SK-MEL-5 (cell line): ENCODE measurements around the gene RACGAP1. TPM values are rescaled to one million over a fixed set of nuclear protein-coding genes. Genes with fewer than 3 reads are reported as not detected.

ENCODE experiments used
- DNase-seq: peaks from one replicate; pipeline ENCODE4 v3.0.0-alpha.2; 2016; ENCODE audit warnings: low read depth, low spot score
- in situ Hi-C: cut with HindIII; loops from 2 replicates; pipeline ENCODE4 v1.10.0; 2016; ENCODE audit warnings: low sequenced_read_pairs, high pct_unique_total_duplicates, low pct_unique_long_range_greater_than_20kb
- polyA plus RNA-seq, 2 experiments: library from polyadenylated mRNA; depleted of rRNA; stranded (reverse); fragments of >200 nt; gene quantifications; 2 replicates each; pipeline ENCODE4 v1.2.3, GENCODE V29; 2015
- total RNA-seq: library from RNA; depleted of rRNA; stranded (reverse); fragments of >200 nt; shearing (Covaris generic); gene quantifications from 2 replicates; pipeline ENCODE4 v1.2.3, GENCODE V29; 2014; rRNA removed

The RACGAP1 gene
- total RNA-seq = 60.3 and 65.2 TPM in 2 replicates
- 49.0 and 68.7 TPM in 2 replicates for polyA plus RNA-seq (2015; cell fraction: cytosol; rRNA removed)
- polyA plus RNA-seq (2015; cell fraction: nucleus; rRNA removed) = 61.2 and 69.4 TPM in 2 replicates

- in situ Hi-C loops = no loop called here
Measured at GRCh38 chr12:50025187-50026059, at the start of gene RACGAP1. TSS of gene RACGAP1 (minus strand) at chr12:50025494. CDS start at chr12:50016715, 8,779 bp downstream.

GRCh38 chr12:50073712-50074111 lies 48.4 kb upstream of the RACGAP1 start:
- in situ Hi-C loops = no loop called here

More at GRCh38 chr12:50025187-50026059, at the start of gene RACGAP1:
- DNase-seq = peak; percentile 99

GRCh38 chr12:50073206-50073605 lies 47.9 kb upstream of the RACGAP1 start:
- DNase-seq = no peak
- in situ Hi-C loops = no loop called here

More at GRCh38 chr12:50073712-50074111, 48.4 kb upstream of the RACGAP1 start:
- no peak for DNase-seq

GRCh38 chr12:50072198-50072907 lies 47.1 kb upstream of the RACGAP1 start:
- in situ Hi-C loops = no loop called here
- no peak for DNase-seq

DNA sequence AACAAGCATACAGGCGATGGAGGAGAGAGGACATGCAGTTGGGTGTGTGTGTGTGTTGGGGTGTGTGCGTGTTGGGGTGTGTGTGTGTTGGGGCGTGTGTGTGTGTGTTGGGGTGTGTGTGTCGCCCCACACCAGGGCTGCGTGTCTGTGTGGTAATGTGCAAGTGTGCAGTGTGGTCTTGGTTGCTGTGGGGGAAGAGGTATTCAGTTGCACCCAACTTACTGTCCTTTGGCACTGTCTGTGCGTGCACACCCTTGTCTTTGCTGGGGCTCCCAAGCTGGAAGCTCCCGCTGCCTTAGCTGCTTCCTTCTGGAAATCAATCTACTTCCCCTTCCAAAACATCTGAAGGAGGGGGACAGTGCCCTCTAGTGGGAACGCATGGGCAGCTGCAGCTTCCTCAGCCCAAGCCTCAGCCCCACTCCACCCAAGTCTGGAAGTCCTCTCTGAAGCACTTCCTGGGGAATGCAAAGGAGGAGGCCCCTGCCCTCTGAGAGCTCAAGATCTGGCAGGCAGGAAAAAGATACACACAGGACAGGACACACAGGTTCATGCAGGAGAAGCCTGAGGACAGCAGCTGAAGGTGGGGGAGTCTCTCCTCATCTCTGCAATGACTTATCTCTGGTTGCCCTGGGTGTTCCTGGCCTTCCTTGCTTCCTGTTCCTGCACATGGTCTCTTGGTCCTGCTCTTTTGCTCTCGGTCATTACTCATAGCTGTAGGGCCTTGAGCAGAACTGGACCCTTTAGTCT lies 45.2 kb upstream of the RACGAP1 start:
- peak; percentile 88 for DNase-seq
- in situ Hi-C loops = no loop called here

DNA sequence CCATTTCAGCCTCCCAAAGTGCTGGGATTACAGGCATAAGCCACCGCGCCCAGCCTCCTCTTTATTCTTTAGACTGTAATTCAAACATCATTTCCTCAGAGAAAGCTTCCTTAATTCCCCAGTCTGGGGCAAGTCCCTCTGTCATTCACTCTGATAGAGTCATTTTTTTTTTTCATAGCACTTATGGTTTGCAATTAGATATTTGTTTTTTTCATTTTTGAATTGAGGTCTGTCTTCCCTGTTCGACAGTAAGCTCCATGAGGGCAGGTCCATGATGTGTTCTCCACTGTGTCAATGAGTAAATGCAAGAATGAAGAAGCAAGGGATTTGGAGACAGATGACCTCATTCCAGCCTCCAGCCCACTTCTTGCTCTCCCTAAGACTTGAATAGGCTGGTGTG lies 44.2 kb upstream of the RACGAP1 start:
- in situ Hi-C loops = loop anchor here (10.0 kb wide), 1 partner anchor 135 kb away; no protein-coding TSS in a partner anchor
- no peak for DNase-seq

DNA sequence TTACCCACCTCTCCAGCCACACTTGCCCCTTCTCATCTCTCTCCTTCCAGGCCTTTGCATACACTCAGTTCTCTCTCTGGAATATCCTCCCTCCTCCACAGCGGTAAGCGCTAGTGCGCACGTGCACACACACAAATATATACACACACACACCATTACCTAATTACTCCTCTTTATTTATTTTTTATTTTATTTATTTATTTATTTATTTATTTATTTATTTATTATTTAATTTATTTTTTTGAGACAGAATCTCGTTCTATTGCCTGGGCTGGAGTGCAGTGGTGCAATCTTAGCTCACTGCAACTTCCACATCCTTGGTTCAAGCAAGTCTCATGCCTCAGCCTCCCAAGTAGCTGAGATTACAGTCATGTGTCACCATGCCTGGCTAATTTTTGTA lies 43.8 kb upstream of the RACGAP1 start:
- in situ Hi-C loops = loop anchor here (10.0 kb wide), 1 partner anchor 134 kb away; no protein-coding TSS in a partner anchor
- DNase-seq = no peak

GRCh38 chr12:50066402-50066801 lies 41.1 kb upstream of the RACGAP1 start:
- no peak for DNase-seq
- in situ Hi-C loops = loop anchor here (10.0 kb wide), 1 partner anchor 132 kb away; no protein-coding TSS in a partner anchor

DNA sequence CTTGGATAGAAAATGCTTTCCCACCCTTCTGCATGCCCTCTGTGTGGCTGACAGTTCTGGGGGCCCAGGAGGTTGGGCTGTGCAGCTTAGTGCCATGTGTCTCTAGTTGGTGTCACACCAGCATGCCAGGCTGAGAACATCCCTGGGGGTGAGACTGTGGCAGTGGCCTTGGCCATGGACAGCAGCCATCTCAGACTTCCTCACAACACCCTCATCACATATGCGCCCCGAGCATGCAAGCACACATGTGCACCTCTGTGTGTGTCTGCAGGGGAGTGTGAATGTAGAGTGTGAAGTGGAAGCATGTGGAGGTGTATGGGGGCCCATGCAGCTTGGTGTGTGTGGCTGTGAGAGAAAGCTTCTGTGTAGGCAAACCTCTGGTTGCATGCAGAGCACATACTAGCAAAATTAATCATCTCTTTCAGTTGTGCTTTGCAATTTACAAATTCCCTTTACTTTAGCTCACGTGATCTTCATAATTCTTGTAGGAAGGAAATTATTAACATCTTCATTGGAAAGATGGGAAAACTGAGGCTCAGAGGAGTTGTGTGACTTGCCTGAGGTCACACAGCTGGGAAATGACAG lies 40.5 kb upstream of the RACGAP1 start:
- in situ Hi-C loops = loop anchor here (10.0 kb wide), 1 partner anchor 131 kb away; no protein-coding TSS in a partner anchor
- DNase-seq = no peak

DNA sequence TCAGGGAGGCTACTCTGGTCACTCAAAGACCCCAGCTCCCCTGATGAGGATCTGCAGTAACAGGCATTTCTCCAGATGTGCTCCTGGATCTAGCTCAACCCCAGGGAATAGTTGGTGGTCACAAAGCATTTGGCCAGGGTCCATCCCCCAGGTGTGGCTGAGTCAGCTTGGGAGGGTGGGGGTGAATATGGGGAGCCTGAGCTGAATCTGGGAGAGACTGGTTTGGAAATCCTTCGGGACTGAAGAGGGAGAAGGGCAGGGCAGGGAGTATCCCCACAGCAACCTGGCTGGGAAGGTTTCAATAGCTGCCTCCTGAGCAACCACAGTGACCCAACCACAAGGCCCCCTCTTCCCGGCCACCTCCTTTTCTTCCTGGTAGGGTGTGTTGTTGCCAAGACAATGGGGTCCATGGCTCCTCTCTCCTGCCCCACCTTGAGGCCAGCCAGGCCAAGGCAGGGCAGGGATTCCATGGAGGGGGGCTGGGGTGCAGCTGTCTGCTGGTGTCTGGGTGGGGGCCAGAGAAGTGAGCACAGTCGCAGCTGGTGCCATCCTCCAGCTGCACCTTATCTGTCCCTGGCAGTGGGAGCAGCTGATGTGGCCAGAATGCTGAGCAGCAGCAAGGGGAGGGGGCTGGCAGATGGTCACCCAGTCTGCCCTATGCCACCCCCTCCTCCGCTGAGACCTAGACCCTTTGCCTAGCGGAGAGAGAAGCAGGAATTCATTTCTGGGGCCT lies 37.6 kb upstream of the RACGAP1 start:
- no peak for DNase-seq
- in situ Hi-C loops = loop anchor here (10.0 kb wide), 1 partner anchor 128 kb away; no protein-coding TSS in a partner anchor

GRCh38 chr12:50061946-50062686 lies 36.8 kb upstream of the RACGAP1 start:
- DNase-seq = no peak
- in situ Hi-C loops = loop anchor here (10.0 kb wide), 1 partner anchor 127 kb away; no protein-coding TSS in a partner anchor

DNA sequence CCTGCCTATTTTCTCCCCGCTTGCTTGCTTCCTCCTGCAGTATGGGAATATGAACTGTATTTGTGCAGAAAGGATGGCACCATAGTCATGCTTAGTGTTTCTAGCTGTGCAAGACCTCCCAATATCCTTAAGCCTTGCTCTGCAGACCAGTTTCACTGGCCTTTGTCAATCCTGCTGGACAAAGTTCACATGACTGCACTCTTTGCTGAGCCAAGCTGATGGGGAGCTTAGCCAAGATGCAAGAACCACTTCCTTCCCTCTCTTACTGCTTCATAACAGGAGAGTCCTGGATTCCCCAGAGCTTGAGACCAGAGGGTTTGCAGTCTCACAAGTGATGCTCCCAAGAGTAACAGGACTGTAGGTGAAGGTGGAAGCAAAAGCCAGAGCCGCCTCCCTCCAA lies 35.9 kb upstream of the RACGAP1 start:
- in situ Hi-C loops = loop anchor here (10.0 kb wide), 1 partner anchor 126 kb away; no protein-coding TSS in a partner anchor
- DNase-seq = no peak

DNA sequence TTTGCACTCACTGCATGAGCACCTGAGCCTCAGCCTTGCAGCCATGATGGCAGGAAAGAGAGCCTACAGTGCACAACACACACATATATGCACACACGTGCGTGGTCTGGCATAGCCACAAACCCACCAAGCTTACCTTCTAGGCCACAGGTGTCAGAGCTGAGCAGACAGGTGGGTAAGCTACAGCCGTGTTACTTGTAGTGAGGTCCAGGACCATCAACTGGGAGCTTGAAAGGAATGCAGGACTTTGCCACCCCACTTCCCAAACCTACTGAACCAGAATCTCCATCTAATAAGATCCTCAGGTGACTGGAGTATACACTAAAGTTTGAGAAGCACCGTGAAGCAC lies 34.8 kb upstream of the RACGAP1 start:
- in situ Hi-C loops = loop anchor here (10.0 kb wide), 1 partner anchor 125 kb away; no protein-coding TSS in a partner anchor
- DNase-seq = no peak

- DNase-seq = no peak
- in situ Hi-C loops = loop anchor here (10.0 kb wide), 1 partner anchor 125 kb away; no protein-coding TSS in a partner anchor
Measured at GRCh38 chr12:50059440-50060119, 34.3 kb upstream of the RACGAP1 start.

DNA sequence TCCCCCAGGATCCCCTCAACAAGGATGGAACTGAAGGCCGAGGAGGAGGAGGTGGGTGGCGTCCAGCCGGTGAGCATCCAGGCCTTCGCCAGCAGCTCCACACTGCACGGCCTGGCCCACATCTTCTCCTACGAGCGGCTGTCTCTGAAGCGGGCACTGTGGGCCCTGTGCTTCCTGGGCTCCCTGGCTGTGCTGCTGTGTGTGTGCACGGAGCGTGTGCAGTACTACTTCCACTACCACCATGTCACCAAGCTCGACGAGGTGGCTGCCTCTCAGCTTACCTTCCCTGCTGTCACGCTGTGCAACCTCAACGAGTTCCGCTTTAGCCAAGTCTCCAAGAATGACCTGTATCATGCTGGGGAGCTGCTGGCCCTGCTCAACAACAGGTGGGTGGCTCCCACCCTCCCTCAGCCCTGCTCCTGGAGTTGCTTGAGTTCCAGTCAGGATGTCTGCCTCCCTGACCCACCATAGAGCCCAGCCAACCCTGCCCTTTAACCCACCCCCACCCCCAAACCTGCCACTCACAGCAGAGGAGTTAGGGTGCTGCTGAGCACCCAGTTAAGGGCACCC lies 33.5 kb upstream of the RACGAP1 start:
- DNase-seq = no peak
- in situ Hi-C loops = no loop called here
